ENCODE measurements around the gene LMO4.

LMO4 gene

DNA sequence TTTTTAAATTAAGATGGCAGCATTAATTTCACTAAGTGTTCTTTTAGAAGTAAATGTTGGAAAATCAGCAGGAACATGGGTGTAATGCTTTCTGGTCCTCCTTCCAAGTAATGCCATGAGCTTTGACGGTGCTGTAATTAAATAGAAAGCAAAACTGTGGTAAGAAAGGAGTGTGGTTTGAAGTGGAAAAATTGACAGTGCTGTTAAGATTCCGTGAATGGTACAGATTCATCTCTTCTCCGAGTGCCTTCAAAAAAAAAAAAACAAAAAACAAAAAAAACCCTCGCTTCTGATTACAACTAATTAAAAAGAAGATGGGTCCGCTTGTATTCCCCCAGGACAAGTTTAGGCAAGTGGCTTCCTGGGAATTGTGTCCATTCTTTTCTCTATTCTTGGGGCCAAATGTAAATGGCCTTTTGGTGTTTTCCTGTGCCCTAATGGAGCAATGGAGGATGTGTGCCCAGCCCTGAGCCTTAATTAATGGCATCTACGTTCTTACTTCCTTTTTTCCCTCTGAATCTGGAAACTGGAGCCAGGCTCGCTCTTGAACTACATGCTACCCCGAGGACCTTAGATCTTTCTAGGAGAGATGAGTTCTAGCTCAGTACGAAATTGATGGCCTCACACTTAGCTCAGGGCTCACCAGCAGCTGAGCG is 5.1 kb downstream of the LMO4 start:
- H3K27ac ChIP-seq, result no peak overlapping the region
- TF ChIP-seq, protein P1, sequence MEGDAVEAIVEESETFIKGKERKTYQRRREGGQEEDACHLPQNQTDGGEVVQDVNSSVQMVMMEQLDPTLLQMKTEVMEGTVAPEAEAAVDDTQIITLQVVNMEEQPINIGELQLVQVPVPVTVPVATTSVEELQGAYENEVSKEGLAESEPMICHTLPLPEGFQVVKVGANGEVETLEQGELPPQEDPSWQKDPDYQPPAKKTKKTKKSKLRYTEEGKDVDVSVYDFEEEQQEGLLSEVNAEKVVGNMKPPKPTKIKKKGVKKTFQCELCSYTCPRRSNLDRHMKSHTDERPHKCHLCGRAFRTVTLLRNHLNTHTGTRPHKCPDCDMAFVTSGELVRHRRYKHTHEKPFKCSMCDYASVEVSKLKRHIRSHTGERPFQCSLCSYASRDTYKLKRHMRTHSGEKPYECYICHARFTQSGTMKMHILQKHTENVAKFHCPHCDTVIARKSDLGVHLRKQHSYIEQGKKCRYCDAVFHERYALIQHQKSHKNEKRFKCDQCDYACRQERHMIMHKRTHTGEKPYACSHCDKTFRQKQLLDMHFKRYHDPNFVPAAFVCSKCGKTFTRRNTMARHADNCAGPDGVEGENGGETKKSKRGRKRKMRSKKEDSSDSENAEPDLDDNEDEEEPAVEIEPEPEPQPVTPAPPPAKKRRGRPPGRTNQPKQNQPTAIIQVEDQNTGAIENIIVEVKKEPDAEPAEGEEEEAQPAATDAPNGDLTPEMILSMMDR (conservative IDR thresholded peaks at IDR 0.05), result no peak

DNA sequence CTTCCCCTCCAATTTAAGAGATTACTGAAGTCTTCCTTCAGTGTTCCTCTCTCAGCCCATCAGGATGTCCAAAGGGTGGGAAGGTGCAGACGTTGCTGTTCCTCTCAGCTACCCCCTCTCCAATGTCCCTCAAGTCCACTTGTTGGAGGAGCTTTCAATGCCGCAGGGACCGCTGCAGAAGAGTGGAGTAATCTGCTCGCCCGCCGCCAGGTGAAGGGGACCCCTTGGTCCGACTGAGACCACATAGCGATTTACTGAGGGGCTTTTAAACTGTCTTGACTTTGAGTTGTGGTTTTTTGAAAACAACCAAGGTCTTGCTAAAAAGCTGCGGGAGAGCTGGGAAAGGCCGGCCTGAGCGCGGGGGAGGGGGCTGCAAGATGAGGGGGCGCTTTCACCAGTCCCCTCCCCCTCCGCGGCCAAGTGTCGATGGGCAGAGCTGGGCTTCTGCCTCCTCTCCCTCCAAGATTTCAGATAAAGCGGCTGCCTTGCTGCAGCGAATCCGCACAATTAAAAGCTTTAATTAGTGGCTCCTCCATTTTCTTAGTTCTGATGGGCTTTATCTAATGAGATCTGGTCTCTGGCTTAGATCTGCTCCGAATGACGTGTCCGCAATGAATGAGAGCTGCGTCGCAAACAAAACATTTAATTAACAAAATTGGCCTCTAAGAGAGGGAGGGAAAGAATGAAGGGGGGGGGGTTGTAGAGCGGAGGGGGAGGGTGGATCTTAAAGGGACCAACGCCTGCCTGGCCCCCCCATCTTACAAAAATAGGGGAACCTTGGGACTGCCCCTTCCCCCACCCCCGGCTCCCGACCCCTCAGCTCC is 5.9 kb downstream of the LMO4 start:
- TF ChIP-seq, protein P1 (conservative IDR thresholded peaks at IDR 0.05), result no peak
- peak overlapping the region; percentile 78 for H3K27ac ChIP-seq

DNA sequence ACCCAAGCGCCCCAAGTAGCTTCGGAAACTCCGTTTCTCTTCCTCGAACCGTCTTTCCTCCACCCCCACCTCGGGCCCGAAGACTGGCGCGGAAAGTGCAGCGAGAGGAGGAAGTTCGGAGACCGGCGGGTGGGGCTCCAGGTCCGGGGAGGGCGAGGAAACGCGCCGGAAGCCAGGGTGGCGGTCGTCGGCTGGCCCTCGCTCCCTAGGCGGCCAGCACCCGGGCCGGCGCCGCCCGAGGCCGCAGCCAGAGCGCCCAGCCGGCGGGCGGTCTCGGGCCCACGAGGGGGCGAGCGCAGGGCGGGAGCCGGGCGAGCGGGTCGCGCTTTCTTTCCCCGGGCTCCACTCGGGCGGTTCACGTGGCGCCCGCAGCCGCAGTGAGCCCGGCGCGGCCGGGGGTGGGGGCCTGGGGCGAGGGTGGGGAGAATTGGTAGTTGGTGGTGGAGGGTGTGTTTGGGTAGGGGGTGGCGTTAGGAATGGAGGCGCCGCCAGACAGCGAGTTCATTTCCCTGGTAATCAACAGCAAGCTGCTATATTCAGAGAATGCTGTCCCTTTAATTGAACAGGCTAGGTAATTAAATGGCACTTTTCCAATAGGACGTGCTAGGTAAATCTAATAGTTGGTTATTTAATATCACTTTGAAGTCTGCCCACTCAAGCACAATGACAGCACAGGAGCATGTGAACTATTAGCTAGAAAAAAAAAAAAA is 6.7 kb downstream of the LMO4 start:
- peak overlapping the region; percentile 78 for H3K27ac ChIP-seq
- TF ChIP-seq, protein P1 (conservative IDR thresholded peaks at IDR 0.05), result peak; percentile 75

DNA sequence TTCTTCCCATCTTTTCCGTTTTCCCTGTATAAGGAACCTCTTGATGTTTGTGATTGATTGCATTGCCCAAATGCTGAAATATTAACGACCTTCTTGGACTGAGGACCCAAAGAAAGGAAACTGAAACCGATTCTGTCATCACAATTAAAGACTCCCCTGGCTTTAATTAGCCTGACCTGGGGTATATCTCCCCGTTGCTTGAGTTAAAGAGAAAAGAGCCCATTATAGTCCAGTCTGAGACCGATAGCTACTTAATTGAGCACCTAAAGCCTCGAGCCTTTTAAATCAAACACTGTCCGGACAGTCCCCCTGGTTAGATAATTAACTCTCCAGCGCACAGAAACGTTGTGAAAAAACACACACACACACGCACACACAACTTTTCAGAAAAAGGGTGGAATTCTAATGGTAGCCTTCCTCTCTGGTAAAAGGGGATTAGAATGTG is 8.0 kb downstream of the LMO4 start:
- TF ChIP-seq, protein P1 (conservative IDR thresholded peaks at IDR 0.05), result no peak
- H3K27ac ChIP-seq, result no peak overlapping the region

DNA sequence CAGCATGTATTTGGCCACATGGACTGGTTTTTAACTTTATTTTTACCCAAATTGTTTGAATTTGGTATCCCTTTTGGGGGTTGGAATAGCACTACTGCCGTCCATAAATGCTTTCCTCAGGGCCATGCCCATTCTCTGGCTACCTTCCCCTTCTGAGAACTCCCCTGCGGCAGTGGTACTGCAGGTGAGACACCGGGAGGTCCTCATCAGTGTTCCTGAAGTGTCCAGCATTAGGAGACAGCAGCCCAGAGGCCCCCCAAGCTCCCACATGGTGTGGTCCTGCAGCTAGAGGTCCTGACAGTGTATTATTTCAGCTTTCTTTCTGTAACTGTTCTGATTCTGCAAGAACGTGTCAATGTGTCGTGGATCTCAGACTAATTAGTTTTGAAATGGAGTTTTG is 8.9 kb downstream of the LMO4 start:
- TF ChIP-seq, protein P1 (conservative IDR thresholded peaks at IDR 0.05), result no peak
- H3K27ac ChIP-seq, result no peak overlapping the region

DNA sequence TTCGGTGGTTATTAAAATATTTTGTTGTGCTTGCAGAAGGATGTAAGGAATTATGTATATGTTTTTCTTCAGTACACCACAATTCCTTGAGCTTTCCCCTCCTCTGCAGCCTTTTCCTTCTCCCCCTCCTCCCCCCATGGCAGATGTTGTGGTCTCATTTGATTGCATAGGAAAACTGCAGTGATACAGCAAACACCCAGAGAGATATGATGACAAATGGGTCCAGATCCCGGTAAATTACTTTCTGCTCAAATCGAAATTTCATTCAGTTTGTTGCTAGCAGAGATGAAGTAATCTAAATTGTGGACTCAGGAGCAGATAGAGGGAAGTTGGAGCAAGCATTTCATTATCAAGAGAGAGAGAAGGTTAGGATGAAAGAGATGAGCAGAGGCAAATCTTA is 9.9 kb downstream of the LMO4 start:
- TF ChIP-seq, protein P1 (conservative IDR thresholded peaks at IDR 0.05), result no peak
- H3K27ac ChIP-seq, result no peak overlapping the region

DNA sequence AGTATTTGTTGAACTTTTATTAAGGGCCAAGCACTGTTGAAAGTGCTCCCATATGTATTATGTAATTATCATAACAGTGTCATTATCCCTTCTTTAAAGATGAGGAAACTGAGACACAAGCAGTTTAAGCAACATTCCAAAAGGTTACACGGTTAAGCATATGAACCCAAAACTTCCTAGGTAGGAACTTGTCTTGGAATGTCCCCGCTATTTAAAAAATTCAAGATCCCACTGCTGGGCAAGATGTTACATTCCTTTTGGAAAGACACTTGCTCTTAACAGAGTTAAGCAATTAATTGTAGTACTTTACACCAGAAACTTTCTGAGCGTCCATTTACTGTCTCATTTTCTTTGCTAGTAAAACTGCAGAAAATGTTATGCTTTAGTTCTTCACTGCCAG is 15.6 kb downstream of the LMO4 start:
- TF ChIP-seq, protein P1 (conservative IDR thresholded peaks at IDR 0.05), result no peak
- H3K27ac ChIP-seq, result no peak overlapping the region

Data from VCaP (cell line).